Uterus (tissue), 2 donors: Measurements from ENCODE around the gene KRTAP10-12.

Experiments
- CTCF ChIP-seq, 4 experiments: fragments of 200-600 bp in 2 of 4; fragments of 450-650 bp in 2 of 4; sonication (generic) in 2 of 4; IDR thresholded peaks; one replicate each; pipeline ENCODE4 v1.5.1; 2016 to 2019; ENCODE audit warnings: antibody characterized with exemption in 4 of 4, mild to moderate bottlenecking in 2 of 4, moderate library complexity in 1 of 4
- POLR2A ChIP-seq, 2 donors: fragments of 450-650 bp; IDR thresholded peaks; one replicate each; pipeline ENCODE4 v1.6.1; 2016; ENCODE audit warnings: antibody characterized with exemption in 2 of 2, mild to moderate bottlenecking in 1 of 2, moderate library complexity in 1 of 2

DNA sequence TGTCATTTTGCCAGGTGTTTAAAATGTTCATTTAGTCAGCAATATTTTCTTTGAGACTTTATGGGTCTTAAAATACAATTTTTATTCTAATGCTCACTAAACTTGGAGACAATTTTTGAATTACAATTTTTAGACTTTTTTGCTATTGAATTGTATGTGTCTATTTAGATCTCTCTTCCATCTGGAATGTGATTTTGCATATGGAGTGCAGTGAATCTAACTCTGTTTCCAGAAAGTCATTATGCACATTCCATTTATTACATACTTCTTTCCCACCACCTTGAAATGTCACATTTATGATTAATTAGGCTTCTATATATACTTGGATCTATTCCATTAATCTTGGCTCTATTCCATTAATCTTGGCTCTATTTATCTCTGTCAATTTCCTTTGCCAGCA is 20.0 kb downstream of the KRTAP10-12 start:
- TF ChIP-seq POLR2A (IDR thresholded peaks at IDR 0.05) (no peak), CTCF (IDR thresholded peaks at IDR 0.05) (no peak)
